DOHH2 (cell line): Measurements from ENCODE around the gene SPATS1.

Experiments
- CTCF ChIP-seq: fragments of 200-600 bp; sonication (generic); IDR thresholded peaks from one replicate; pipeline ENCODE4 v1.5.1; 2014; ENCODE audit warnings: antibody characterized with exemption, mild to moderate bottlenecking, low read depth, low read length; ENCODE audit not compliant: poor library complexity, severe bottlenecking
- EZH2phosphoT487 ChIP-seq: fragments of 200-600 bp; sonication (generic); IDR thresholded peaks from 2 replicates; pipeline ENCODE4 v1.6.1; 2017; ENCODE audit warnings: borderline replicate concordance, mild to moderate bottlenecking, antibody characterized with exemption, low read length, moderate library complexity, mixed read lengths

GRCh38 chr6:44300292-44300823 is 42.1 kb upstream of the SPATS1 start:
- TF ChIP-seq CTCF (no peak), EZH2phosphoT487 (no peak)
